ENCODE results near the gene CFAP54.

CFAP54 gene

GRCh38 chr12:96822641-96823040 is 333.3 kb downstream of the CFAP54 start:
- Histone ChIP-seq H3K27ac (ENCODE audit: low read depth, low read length, poor library complexity, severe bottlenecking) (no peak overlapping the region), H3K27me3 (ENCODE audit: insufficient read depth, low read length) (no peaks in the 10 kb centered on the region), H3K4me2 (ENCODE audit: low read length) (no peak overlapping the region), H3K36me3 (ENCODE audit: insufficient read depth, low read length) (no peaks in the 10 kb centered on the region), H2AFZ (ENCODE audit: low read length) (no peak overlapping the region), H3K9me3 (ENCODE audit: low read length) (no peaks in the 10 kb centered on the region), H3K9me2 (ENCODE audit: low read depth, low read length) (no peaks in the 10 kb centered on the region), H3F3A (ENCODE audit: insufficient read depth, low read length) (no peaks in the 10 kb centered on the region), H4K20me1 (ENCODE audit: insufficient read depth, low read length) (no peaks in the 10 kb centered on the region), H3K79me2 (ENCODE audit: insufficient read depth, low read length) (no peaks in the 10 kb centered on the region), H3K9ac (ENCODE audit: low read length) (no peak overlapping the region), H3K4me1 (ENCODE audit: insufficient read depth, low read length, severe bottlenecking) (no peaks in the 10 kb centered on the region), H3K4me3 (ENCODE audit: low read depth, low read length, poor library complexity, severe bottlenecking) (no peak overlapping the region)
- TF ChIP-seq CTCF (IDR thresholded peaks at IDR 0.05; ENCODE audit: low read length) (no peak), EZH2 (IDR thresholded peaks at IDR 0.05; ENCODE audit: borderline replicate concordance, low read length) (no peak)

- Histone ChIP-seq H4K20me1 (ENCODE audit: insufficient read depth, low read length) (no peaks in the 10 kb centered on the region), H3K9ac (ENCODE audit: low read length) (no peak overlapping the region)
- TF ChIP-seq EZH2 (IDR thresholded peaks at IDR 0.05; ENCODE audit: borderline replicate concordance, low read length), result no peak
- TF ChIP-seq CTCF (IDR thresholded peaks at IDR 0.05; ENCODE audit: low read length), result no peak
These were observed 334.9 kb downstream of the CFAP54 start for GRCh38 chr12:96824074-96824837.

GRCh38 chr12:96824838-96825236 is 335.5 kb downstream of the CFAP54 start:
- Histone ChIP-seq H2AFZ (ENCODE audit: low read length) (no peak overlapping the region), H3K27ac (ENCODE audit: low read depth, low read length, poor library complexity, severe bottlenecking) (no peak overlapping the region)
- no peak for TF ChIP-seq CTCF (IDR thresholded peaks at IDR 0.05; ENCODE audit: low read length)
- no peak for TF ChIP-seq EZH2 (IDR thresholded peaks at IDR 0.05; ENCODE audit: borderline replicate concordance, low read length)

More at GRCh38 chr12:96824074-96824837, 334.9 kb downstream of the CFAP54 start:
- Histone ChIP-seq H3K9me2 (ENCODE audit: low read depth, low read length) (no peaks in the 10 kb centered on the region), H3K4me1 (ENCODE audit: insufficient read depth, low read length, severe bottlenecking) (no peaks in the 10 kb centered on the region), H3K27me3 (ENCODE audit: insufficient read depth, low read length) (no peaks in the 10 kb centered on the region), H3F3A (ENCODE audit: insufficient read depth, low read length) (no peaks in the 10 kb centered on the region), H2AFZ (ENCODE audit: low read length) (no peak overlapping the region), H3K4me2 (ENCODE audit: low read length) (no peak overlapping the region), H3K79me2 (ENCODE audit: insufficient read depth, low read length) (no peaks in the 10 kb centered on the region), H3K36me3 (ENCODE audit: insufficient read depth, low read length) (no peaks in the 10 kb centered on the region), H3K9me3 (ENCODE audit: low read length) (no peaks in the 10 kb centered on the region), H3K27ac (ENCODE audit: low read depth, low read length, poor library complexity, severe bottlenecking) (no peak overlapping the region), H3K4me3 (ENCODE audit: low read depth, low read length, poor library complexity, severe bottlenecking) (no peak overlapping the region)

More at GRCh38 chr12:96824838-96825236, 335.5 kb downstream of the CFAP54 start:
- no peaks in the 10 kb centered on the region for H3K79me2 ChIP-seq (ENCODE audit: insufficient read depth, low read length)
- H3K36me3 ChIP-seq (ENCODE audit: insufficient read depth, low read length), result no peaks in the 10 kb centered on the region
- H4K20me1 ChIP-seq (ENCODE audit: insufficient read depth, low read length), result no peaks in the 10 kb centered on the region
- no peaks in the 10 kb centered on the region for H3K27me3 ChIP-seq (ENCODE audit: insufficient read depth, low read length)
- no peak overlapping the region for H3K9ac ChIP-seq (ENCODE audit: low read length)
- H3K4me3 ChIP-seq (ENCODE audit: low read depth, low read length, poor library complexity, severe bottlenecking), result no peak overlapping the region
- no peaks in the 10 kb centered on the region for H3F3A ChIP-seq (ENCODE audit: insufficient read depth, low read length)
- H3K4me1 ChIP-seq (ENCODE audit: insufficient read depth, low read length, severe bottlenecking), result no peaks in the 10 kb centered on the region
- H3K9me2 ChIP-seq (ENCODE audit: low read depth, low read length), result no peaks in the 10 kb centered on the region
- no peaks in the 10 kb centered on the region for H3K9me3 ChIP-seq (ENCODE audit: low read length)
- H3K4me2 ChIP-seq (ENCODE audit: low read length), result no peak overlapping the region

Data from OCI-LY1 (cell line).